HCT116 (cell line): ENCODE results near the gene MAN2A2. TPM values are rescaled to one million over a fixed set of nuclear protein-coding genes. Genes with fewer than 3 reads are reported as not detected.

Experiments
- ATAC-seq: fragments of 200-7000 bp; cut with Tn5 transposase; 2 replicates; pipeline ENCODE4 v1.9.1; 2020; ENCODE audit warnings: mild to moderate bottlenecking, moderate library complexity
- BruUV-seq: library from RNA; stranded (reverse); fragments of 400-500 nt; replicated peaks from 2 replicates; lab custom pipeline; 2021; lab: Mats Ljungman, UMichigan
- CTCF ChIA-PET: fragments of 300-600 bp; sonication (Branson Sonifier 250); formaldehyde crosslinking; loops from one replicate; lab custom pipeline; 2021; ENCODE audit warnings: antibody characterized with exemption; lab: Charles Lee
- POLR2A ChIA-PET: fragments of 300-600, 350-600 bp; sonication (Branson Sonifier 250); formaldehyde crosslinking; loops from one replicate; lab custom pipeline; 2021; ENCODE audit warnings: antibody characterized with exemption; lab: Charles Lee
- RAD21 ChIA-PET, 2 experiments: fragments of 300-600 bp; sonication (Branson Sonifier 250); formaldehyde crosslinking; loops; one replicate each; lab custom pipeline; 2023; ENCODE audit warnings: low total read pairs in 2 of 2; ENCODE audit not compliant: uncharacterized antibody in 2 of 2, unreplicated experiment in 2 of 2, low non-redundant PET in 1 of 2; lab: Charles Lee
- DNase-seq: peaks from one replicate; pipeline ENCODE4 v3.0.0-alpha.2; 2010; ENCODE audit warnings: low read depth, low spot score
- H2AFZ ChIP-seq: fragments of 200-600 bp; shearing (Covaris generic), sonication (generic); 2 replicates; pipeline ENCODE4 v1.6.1; 2017; ENCODE audit warnings: low read depth, mixed run types, mixed read lengths, antibody characterized with exemption, low read length; ENCODE audit not compliant: poor library complexity, severe bottlenecking
- H3K27ac ChIP-seq: 2 replicates; pipeline ENCODE4 v1.5.1; 2012; ENCODE audit warnings: low read depth, low read length
- H3K27me3 ChIP-seq: fragments of 200-600 bp; sonication (generic); 2 replicates; pipeline ENCODE4 v1.6.1; 2016; ENCODE audit warnings: mixed run types, low read length, mixed read lengths; ENCODE audit not compliant: insufficient read depth
- H3K36me3 ChIP-seq, 2 experiments: fragments of 200-500 bp in 1 of 2; fragments of 200-600 bp in 1 of 2; sonication (Bioruptor generic) in 1 of 2; sonication (generic) in 1 of 2; 2 replicates each; pipeline versions ENCODE4 v1.5.1 to v1.6.1; 2014 to 2016; ENCODE audit warnings: low read length in 2 of 2, inconsistent platforms in 1 of 2, mixed read lengths in 1 of 2, mixed run types in 1 of 2; ENCODE audit not compliant: insufficient read depth in 2 of 2, control insufficient read depth in 1 of 2
- H3K4me1 ChIP-seq, 2 experiments: fragments of 200-600 bp in 1 of 2; sonication (generic) in 1 of 2; 2 replicates each; pipeline versions ENCODE4 v1.5.1 to v1.6.1; 2012 to 2017; ENCODE audit warnings: low read length in 2 of 2, inconsistent platforms in 1 of 2, mild to moderate bottlenecking in 1 of 2, mixed read lengths in 1 of 2, mixed run types in 1 of 2, moderate library complexity in 1 of 2; ENCODE audit not compliant: insufficient read depth in 2 of 2, control insufficient read depth in 1 of 2
- H3K4me2 ChIP-seq: fragments of 200-600 bp; sonication (generic); 2 replicates; pipeline ENCODE4 v1.6.1; 2017; ENCODE audit warnings: mixed run types, low read length, mixed read lengths
- H3K4me3 ChIP-seq, 2 experiments: fragments of 200-600 bp in 1 of 2; sonication (generic) in 1 of 2; replicated peaks in 1 of 2; 2 replicates each; pipeline ENCODE4 v1.5.1; 2011 to 2016; ENCODE audit warnings: low read length in 2 of 2, control low read depth in 1 of 2, low read depth in 1 of 2, mild to moderate bottlenecking in 1 of 2, mixed read lengths in 1 of 2, mixed run types in 1 of 2
- H3K79me2 ChIP-seq: fragments of 200-600 bp; sonication (generic); 2 replicates; pipeline ENCODE4 v1.6.1; 2017; ENCODE audit warnings: mild to moderate bottlenecking, mixed run types, low read length, moderate library complexity, mixed read lengths; ENCODE audit not compliant: insufficient read depth
- H3K9ac ChIP-seq: fragments of 200-600 bp; sonication (generic); 2 replicates; pipeline ENCODE4 v1.6.1; 2016; ENCODE audit warnings: low read length, mixed read lengths
- H3K9me2 ChIP-seq: fragments of 200-600 bp; sonication (generic), shearing (Covaris generic); 2 replicates; pipeline ENCODE4 v1.6.1; 2017; ENCODE audit warnings: mixed run types, mild to moderate bottlenecking, moderate library complexity; ENCODE audit not compliant: insufficient read depth
- H3K9me3 ChIP-seq, 2 experiments: fragments of 200-500 bp in 1 of 2; fragments of 200-600 bp in 1 of 2; sonication (Bioruptor generic) in 1 of 2; sonication (generic) in 1 of 2; 2 replicates each; pipeline ENCODE4 v1.6.1; 2014 to 2017; ENCODE audit warnings: low read length in 2 of 2, mixed read lengths in 2 of 2, inconsistent platforms in 1 of 2, low read depth in 1 of 2, mild to moderate bottlenecking in 1 of 2, mixed run types in 1 of 2, moderate library complexity in 1 of 2; ENCODE audit not compliant: control insufficient read depth in 1 of 2, insufficient read depth in 1 of 2
- H4K20me1 ChIP-seq: fragments of 200-600 bp; sonication (generic), shearing (Covaris generic); 2 replicates; pipeline ENCODE4 v1.6.1; 2017; ENCODE audit warnings: mixed run types, mild to moderate bottlenecking, moderate library complexity; ENCODE audit not compliant: insufficient read depth
- ATF3 ChIP-seq: IDR thresholded peaks from 2 replicates; pipeline ENCODE4 v1.6.1; 2012
- CEBPB ChIP-seq: IDR thresholded peaks from 2 replicates; pipeline ENCODE4 v1.6.1; 2012; ENCODE audit warnings: low read depth
- EGR1 ChIP-seq: IDR thresholded peaks from 2 replicates; pipeline ENCODE4 v1.6.1; 2012; ENCODE audit warnings: low read depth
- ELF1 ChIP-seq: IDR thresholded peaks from 2 replicates; pipeline ENCODE4 v1.6.1; 2012; ENCODE audit warnings: low read depth, borderline replicate concordance
- EZH2 ChIP-seq: fragments of 200-600 bp; sonication (generic); IDR thresholded peaks from 2 replicates; pipeline ENCODE4 v1.6.1; 2017; ENCODE audit warnings: antibody characterized with exemption, mixed run types
- EZH2phosphoT487 ChIP-seq: fragments of 200-600 bp; IDR thresholded peaks from 2 replicates; pipeline ENCODE4 v1.6.1; 2018; ENCODE audit warnings: antibody characterized with exemption, borderline replicate concordance
- FOSL1 ChIP-seq: IDR thresholded peaks from 2 replicates; pipeline ENCODE4 v1.6.1; 2012; ENCODE audit warnings: low read depth
- MAX ChIP-seq: IDR thresholded peaks from 2 replicates; pipeline ENCODE4 v1.6.1; 2012
- POLR2A ChIP-seq: IDR thresholded peaks from 2 replicates; pipeline ENCODE4 v1.7.0; 2011; ENCODE audit warnings: borderline replicate concordance; ENCODE audit not compliant: insufficient read depth, insufficient read length; ENCODE audit errors: extremely low read depth
- SIN3A ChIP-seq: IDR thresholded peaks from 2 replicates; pipeline ENCODE4 v1.6.1; 2012; ENCODE audit warnings: low read depth
- SP1 ChIP-seq: IDR thresholded peaks from 2 replicates; pipeline ENCODE4 v1.6.1; 2012; ENCODE audit warnings: low read depth
- ZBTB33 ChIP-seq: IDR thresholded peaks from 2 replicates; pipeline ENCODE4 v1.6.1; 2011; ENCODE audit warnings: mild to moderate bottlenecking, low read length, moderate library complexity; ENCODE audit not compliant: insufficient replicate concordance; ENCODE audit errors: extremely low read depth
- ZFX ChIP-seq: fragments of 450-650 bp; IDR thresholded peaks from 2 replicates; pipeline ENCODE4 v1.6.1; 2017
- intact Hi-C: fragments of 100-400 bp; cut with micrococcal nuclease; formaldehyde crosslinking; loops from 2 replicates; pipeline ENCODE4 v1.10.0; 2022
- total RNA-seq: library from RNA; stranded (reverse); gene quantifications from one replicate; pipeline ENCODE4 v1.2.1, GENCODE V29; 2021; ENCODE audit not compliant: unreplicated experiment

MAN2A2 gene
- total RNA-seq, 1 experiment from 2014 or later = 44.9 TPM

- Histone ChIP-seq H3K79me2 (no peaks in the 10 kb centered on the region), H3K9ac (peak overlapping the region; percentile 25; the same call in 1 of the 2 replicates), H4K20me1 (no peaks in the 10 kb centered on the region), H3K27me3 (peaks cover 8% of the 10 kb centered on the region; the same call in 1 of the 2 replicates), H3K4me3 (no peak overlapping the region), H3K9me2 (no peaks in the 10 kb centered on the region), H3K9me3 (no peaks in the 10 kb centered on the region), H3K36me3 (no peaks in the 10 kb centered on the region), H2AFZ (peak overlapping the region; percentile 81), H3K4me1 (peaks cover 16 to 48% of the 10 kb centered on the region in 2 experiments), H3K27ac (no peak overlapping the region), H3K4me2 (peak overlapping the region; percentile 41)
- ChIA-PET CTCF (no interaction called here), RAD21 (no interaction called here), POLR2A (interaction anchor here (0.7 to 2.1 kb wide), 2 partner anchors 11 to 589 kb away, joined by 3 to 6 read pairs; no protein-coding TSS in a partner anchor)
- TF ChIP-seq ZFX = peak; percentile 24; the same call in 1 of the 2 replicates
- no peak for TF ChIP-seq SIN3A
- DNase-seq = no peak
- no TSS peak for BruUV-seq
- intact Hi-C loops = loop anchor here (5.0 kb wide), 1 partner anchor 142 kb away; the partner anchor contains the start of gene BLM
- ATAC-seq = peak; percentile 26
Observed at GRCh38 chr15:90859234-90860131, 43.6 kb upstream of the MAN2A2 start.

- no TSS peak for BruUV-seq
Observed at GRCh38 chr15:90860450-90860849, 42.7 kb upstream of the MAN2A2 start.

More at GRCh38 chr15:90860450-90860849, 42.7 kb upstream of the MAN2A2 start:
- Histone ChIP-seq H3K36me3 (no peaks in the 10 kb centered on the region), H3K4me3 (no peak overlapping the region), H3K27ac (no peak overlapping the region), H3K27me3 (peaks cover 8% of the 10 kb centered on the region; the same call in 1 of the 2 replicates), H3K9me3 (no peaks in the 10 kb centered on the region), H3K79me2 (no peaks in the 10 kb centered on the region), H3K9ac (peak overlapping the region; percentile 18; the same call in 1 of the 2 replicates), H4K20me1 (no peaks in the 10 kb centered on the region), H3K9me2 (no peaks in the 10 kb centered on the region), H3K4me2 (peak overlapping the region; percentile 41), H3K4me1 (peaks cover 20 to 53% of the 10 kb centered on the region in 2 experiments), H2AFZ (peak overlapping the region; percentile 62)
- ChIA-PET RAD21 (no interaction called here), CTCF (no interaction called here), POLR2A (interaction anchor here (2.1 kb wide), 1 partner anchor 10 kb away, joined by 6 read pairs; no protein-coding TSS in a partner anchor)
- ATAC-seq (peak; percentile 81), DNase-seq (peak; percentile 49)
- TF ChIP-seq SP1 (no peak), ZBTB33 (no peak), ELF1 (no peak), POLR2A (no peak), EGR1 (no peak), ZFX (no peak), EZH2phosphoT487 (no peak), CEBPB (no peak), EZH2 (no peak), ATF3 (no peak), MAX (no peak), FOSL1 (no peak)
- intact Hi-C loops = loop anchor here (5.0 kb wide), 1 partner anchor 143 kb away; the partner anchor contains the start of gene BLM
